ENCODE results near the gene KSR1. TPM values are rescaled to one million over a fixed set of nuclear protein-coding genes. Genes with fewer than 3 reads are reported as not detected.

KSR1 gene
- total RNA-seq, 4 donors from 2014 or later = 10.0 to 15.2 (median 13.9) TPM

- H3K36me3 ChIP-seq = no peaks in the 10 kb centered on the region
- no peak for TF ChIP-seq POLR2A (IDR thresholded peaks at IDR 0.05)
- no peak for TF ChIP-seq EP300 (IDR thresholded peaks at IDR 0.05)
- TF ChIP-seq, protein P1, sequence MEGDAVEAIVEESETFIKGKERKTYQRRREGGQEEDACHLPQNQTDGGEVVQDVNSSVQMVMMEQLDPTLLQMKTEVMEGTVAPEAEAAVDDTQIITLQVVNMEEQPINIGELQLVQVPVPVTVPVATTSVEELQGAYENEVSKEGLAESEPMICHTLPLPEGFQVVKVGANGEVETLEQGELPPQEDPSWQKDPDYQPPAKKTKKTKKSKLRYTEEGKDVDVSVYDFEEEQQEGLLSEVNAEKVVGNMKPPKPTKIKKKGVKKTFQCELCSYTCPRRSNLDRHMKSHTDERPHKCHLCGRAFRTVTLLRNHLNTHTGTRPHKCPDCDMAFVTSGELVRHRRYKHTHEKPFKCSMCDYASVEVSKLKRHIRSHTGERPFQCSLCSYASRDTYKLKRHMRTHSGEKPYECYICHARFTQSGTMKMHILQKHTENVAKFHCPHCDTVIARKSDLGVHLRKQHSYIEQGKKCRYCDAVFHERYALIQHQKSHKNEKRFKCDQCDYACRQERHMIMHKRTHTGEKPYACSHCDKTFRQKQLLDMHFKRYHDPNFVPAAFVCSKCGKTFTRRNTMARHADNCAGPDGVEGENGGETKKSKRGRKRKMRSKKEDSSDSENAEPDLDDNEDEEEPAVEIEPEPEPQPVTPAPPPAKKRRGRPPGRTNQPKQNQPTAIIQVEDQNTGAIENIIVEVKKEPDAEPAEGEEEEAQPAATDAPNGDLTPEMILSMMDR (IDR thresholded peaks at IDR 0.05) = no peak
- TF ChIP-seq POLR2AphosphoS5 (IDR thresholded peaks at IDR 0.05) = no peak
- 87 to 94% methylated on average over 3 of the region's 3 CpGs for WGBS, 2 donors (ENCODE audit: low coverage in 1 of 2)
These were observed 42.5 kb upstream of the KSR1 start for GRCh38 chr17:27413792-27414191.

DNA sequence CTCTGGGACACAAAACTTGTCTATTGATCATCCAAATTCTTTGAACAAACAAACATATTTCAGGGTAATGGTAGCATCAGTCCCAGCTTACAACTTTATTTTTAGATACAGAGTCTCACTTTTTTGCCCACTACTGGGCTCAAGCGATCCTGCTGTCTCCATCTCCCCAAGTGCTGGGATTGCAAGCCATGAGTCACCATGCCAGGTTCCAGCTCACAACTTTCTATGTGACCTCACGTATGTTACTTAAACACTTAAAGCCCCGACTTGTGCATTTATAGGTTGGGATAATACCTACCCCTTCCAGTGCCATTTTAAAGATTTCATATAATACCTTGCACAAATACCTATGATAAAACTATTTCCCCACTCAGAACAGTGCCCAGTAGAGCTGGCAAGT is 42.0 kb upstream of the KSR1 start:
- no peaks in the 10 kb centered on the region for H3K9me3 ChIP-seq
- no peak overlapping the region for H3K27ac ChIP-seq
- H3K36me3 ChIP-seq = no peaks in the 10 kb centered on the region
- no peak for ATAC-seq
- WGBS, 2 donors (ENCODE audit: low coverage in 1 of 2) = 76 to 77% methylated on average over 3 of the region's 3 CpGs
- no peak overlapping the region for H3K4me3 ChIP-seq
- TF ChIP-seq POLR2A (IDR thresholded peaks at IDR 0.05) = no peak
- TF ChIP-seq, protein P1 (IDR thresholded peaks at IDR 0.05) = no peak
- no peak for TF ChIP-seq POLR2AphosphoS5 (IDR thresholded peaks at IDR 0.05)
- TF ChIP-seq EP300 (IDR thresholded peaks at IDR 0.05) = no peak
- peaks cover 0 to under 1% (median 0%) of the 10 kb centered on the region in 3 donors for H3K4me1 ChIP-seq
- H3K27me3 ChIP-seq = no peaks in the 10 kb centered on the region

More at GRCh38 chr17:27413792-27414191, 42.5 kb upstream of the KSR1 start:
- H3K27me3 ChIP-seq = no peaks in the 10 kb centered on the region
- peaks cover 0 to 6% (median under 1%) of the 10 kb centered on the region in 3 donors for H3K4me1 ChIP-seq
- no peak overlapping the region for H3K27ac ChIP-seq
- ATAC-seq = no peak
- no peak overlapping the region for H3K4me3 ChIP-seq
- H3K9me3 ChIP-seq = no peaks in the 10 kb centered on the region

GRCh38 chr17:27414694-27415093 is 41.6 kb upstream of the KSR1 start:
- Histone ChIP-seq H3K36me3 (no peaks in the 10 kb centered on the region), H3K27ac (no peak overlapping the region), H3K27me3 (no peaks in the 10 kb centered on the region), H3K4me1 (no peaks in the 10 kb centered on the region), H3K9me3 (no peaks in the 10 kb centered on the region), H3K4me3 (no peak overlapping the region)
- WGBS, 2 donors (ENCODE audit: low coverage in 1 of 2) = 68 to 92% methylated on average over 6 of the region's 6 CpGs
- ATAC-seq = no peak
- TF ChIP-seq POLR2AphosphoS5 (IDR thresholded peaks at IDR 0.05) = no peak
- no peak for TF ChIP-seq EP300 (IDR thresholded peaks at IDR 0.05)
- TF ChIP-seq, protein P1 (IDR thresholded peaks at IDR 0.05) = no peak
- no peak for TF ChIP-seq POLR2A (IDR thresholded peaks at IDR 0.05)

DNA sequence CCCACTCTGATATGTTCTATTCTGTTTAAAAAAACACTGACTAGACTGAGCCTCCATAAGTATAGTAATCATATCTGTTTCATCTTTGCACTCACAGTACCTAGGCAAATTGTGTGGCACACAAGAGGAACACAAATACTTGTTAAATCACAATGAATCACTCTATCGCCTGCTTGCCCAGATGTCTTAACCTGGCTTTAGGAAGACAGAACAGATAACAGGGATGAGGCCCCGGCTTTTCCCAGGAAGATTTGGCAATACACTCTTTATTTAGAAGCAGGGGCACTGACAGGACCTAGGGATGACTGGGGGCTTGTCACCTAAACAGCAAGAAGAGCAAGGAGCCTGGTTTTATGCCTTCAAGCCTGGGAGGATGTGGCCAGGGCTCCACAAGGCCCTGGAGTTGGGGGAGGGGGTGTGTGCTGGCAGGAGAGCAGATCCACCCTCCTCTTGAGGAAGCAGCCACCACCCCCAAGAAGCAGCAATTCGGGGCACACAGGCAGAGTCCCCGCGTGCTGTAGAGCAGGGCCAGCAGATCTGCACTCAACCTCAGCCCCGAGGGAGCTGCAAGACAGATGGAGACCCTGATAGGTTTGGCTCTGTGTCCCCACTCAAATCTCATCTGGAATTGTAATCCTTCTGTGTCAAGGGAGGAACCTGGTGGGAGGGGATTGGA is 41.0 kb upstream of the KSR1 start:
- 83 to 89% methylated on average over 2 to 3 of the region's 6 CpGs for WGBS, 2 donors (ENCODE audit: low coverage in 1 of 2)
- ATAC-seq = no peak
- H3K4me1 ChIP-seq = no peaks in the 10 kb centered on the region
- no peaks in the 10 kb centered on the region for H3K36me3 ChIP-seq
- no peak overlapping the region for H3K27ac ChIP-seq
- TF ChIP-seq POLR2A (IDR thresholded peaks at IDR 0.05) = no peak
- TF ChIP-seq, protein P1 (IDR thresholded peaks at IDR 0.05) = no peak
- H3K27me3 ChIP-seq = no peaks in the 10 kb centered on the region
- no peak overlapping the region for H3K4me3 ChIP-seq
- H3K9me3 ChIP-seq = no peaks in the 10 kb centered on the region
